ENCODE measurements around the gene CD28. TPM values are rescaled to one million over a fixed set of nuclear protein-coding genes. Genes with fewer than 3 reads are reported as not detected.
"Not testable (repeated sequence)": the region's sequence is repeated elsewhere in the genome, so short reads cannot be mapped to it uniquely, and the experiment has no call there.

The CD28 gene
- polyA plus RNA-seq, 4 donors = under 0.01 to 1.0 (median 0.27) TPM

DNA sequence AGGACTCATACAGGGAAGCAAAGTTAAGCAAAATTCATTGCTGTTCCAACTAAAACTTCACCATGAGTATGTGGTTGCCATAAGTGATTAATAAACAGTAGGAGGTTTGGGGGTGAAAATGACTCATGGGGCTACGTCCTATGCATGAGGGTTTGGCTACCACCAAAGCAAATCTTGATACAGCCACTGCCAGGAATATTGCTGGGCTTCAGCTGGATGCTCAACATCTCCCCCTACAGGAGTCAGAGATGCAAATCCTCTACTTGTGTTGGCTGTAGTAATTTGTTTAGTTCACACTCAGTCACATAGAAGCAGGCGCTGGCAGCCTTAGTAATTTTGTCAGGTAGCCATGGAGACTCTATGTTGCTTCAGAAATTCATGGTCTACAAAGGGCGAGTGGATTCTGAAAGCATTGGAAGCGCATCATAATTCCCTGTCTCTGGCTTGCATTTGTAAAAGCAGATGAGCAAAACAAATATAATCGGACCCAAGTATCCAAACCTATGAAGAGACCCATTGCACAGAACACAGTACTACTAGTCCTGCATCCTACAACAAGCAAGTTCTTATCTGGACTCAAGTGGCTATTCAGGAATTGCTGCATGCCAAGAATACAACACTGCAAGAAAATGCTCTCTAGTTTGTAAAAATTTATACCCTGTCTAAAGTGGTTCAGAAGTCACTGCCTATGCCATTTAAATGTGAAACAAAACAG lies 76.0 kb downstream of the CD28 start:
- Histone ChIP-seq H3K4me1 (ENCODE audit: control insufficient read depth in 3 of 3, insufficient read depth in 2 of 3, low read depth in 1 of 3, low read length in 2 of 3) (peaks cover 0 to 20% (median 0%) of the 10 kb centered on the region in 3 donors), H3K4me3 (ENCODE audit: low read depth in 1 of 3, low read length in 3 of 3) (no peak overlapping the region), H3K36me3 (ENCODE audit: control insufficient read depth in 3 of 3, insufficient read depth in 2 of 3, low read depth in 1 of 3, low read length in 3 of 3) (no peaks in the 10 kb centered on the region), H3K27ac (ENCODE audit: low read depth in 1 of 3, low read length in 2 of 3) (no peak overlapping the region), H3K27me3 (ENCODE audit: control insufficient read depth in 3 of 3, insufficient read depth in 3 of 3, low read length in 3 of 3) (no peaks in the 10 kb centered on the region), H3K9me3 (ENCODE audit: control insufficient read depth in 2 of 2, insufficient read depth in 1 of 2, low read depth in 1 of 2, low read length in 1 of 2) (no peaks in the 10 kb centered on the region)
- FAIRE-seq (no peak), DNase-seq (peak; percentile 67 to 74)
- 54 to 64% (median 59%) methylated on average over 5 of the region's 5 CpGs for WGBS, 3 donors

DNA sequence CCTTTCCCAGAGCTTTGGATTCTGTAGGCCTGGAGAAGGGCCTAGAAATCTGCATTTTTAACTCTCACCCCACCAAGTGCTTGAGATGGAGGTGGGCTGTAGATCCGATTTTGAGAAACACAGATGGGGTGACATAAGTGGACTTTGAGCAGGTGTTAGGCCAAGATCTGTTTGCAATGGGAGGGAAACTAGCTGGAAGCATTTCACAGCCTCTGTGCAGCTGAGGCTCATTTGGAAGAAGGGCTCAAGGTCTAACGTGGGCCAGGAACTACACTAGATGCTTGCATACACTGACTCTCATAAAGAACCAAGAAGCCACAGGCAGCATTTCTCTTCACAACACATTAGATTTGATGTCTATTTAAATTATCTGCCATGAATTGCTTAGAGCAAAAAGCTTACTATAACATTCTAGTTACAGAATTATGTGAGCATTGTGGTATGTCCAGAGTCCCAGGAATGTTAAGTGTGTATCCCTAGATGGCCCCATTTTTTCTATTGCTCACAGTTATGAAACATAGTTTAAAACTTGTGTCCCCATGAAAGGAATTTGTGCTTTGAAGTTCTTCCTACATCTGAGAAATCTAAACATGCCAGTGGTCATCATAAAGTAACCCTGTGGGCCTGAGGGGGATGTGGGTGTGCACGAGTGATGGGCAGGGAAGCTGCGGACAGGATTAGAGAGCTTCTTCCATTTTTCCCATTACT lies 77.2 kb downstream of the CD28 start:
- FAIRE-seq (no peak), DNase-seq (peak; percentile 49 to 67)
- peaks cover 0 to 27% (median 0%) of the 10 kb centered on the region in 3 donors for H3K4me1 ChIP-seq (ENCODE audit: control insufficient read depth in 3 of 3, insufficient read depth in 2 of 3, low read depth in 1 of 3, low read length in 2 of 3)
- no peak overlapping the region for H3K4me3 ChIP-seq (ENCODE audit: low read depth in 1 of 3, low read length in 3 of 3)
- WGBS, 3 donors = 54 to 59% (median 58%) methylated on average over 4 of the region's 4 CpGs
- H3K27me3 ChIP-seq (ENCODE audit: control insufficient read depth in 3 of 3, insufficient read depth in 3 of 3, low read length in 3 of 3) = no peaks in the 10 kb centered on the region
- H3K27ac ChIP-seq (ENCODE audit: low read depth in 1 of 3, low read length in 2 of 3) = peak overlapping the region in 1 of 3 donors; percentile 15
- H3K36me3 ChIP-seq (ENCODE audit: control insufficient read depth in 3 of 3, insufficient read depth in 2 of 3, low read depth in 1 of 3, low read length in 3 of 3) = no peaks in the 10 kb centered on the region
- H3K9me3 ChIP-seq (ENCODE audit: control insufficient read depth in 2 of 2, insufficient read depth in 1 of 2, low read depth in 1 of 2, low read length in 1 of 2) = no peaks in the 10 kb centered on the region

DNA sequence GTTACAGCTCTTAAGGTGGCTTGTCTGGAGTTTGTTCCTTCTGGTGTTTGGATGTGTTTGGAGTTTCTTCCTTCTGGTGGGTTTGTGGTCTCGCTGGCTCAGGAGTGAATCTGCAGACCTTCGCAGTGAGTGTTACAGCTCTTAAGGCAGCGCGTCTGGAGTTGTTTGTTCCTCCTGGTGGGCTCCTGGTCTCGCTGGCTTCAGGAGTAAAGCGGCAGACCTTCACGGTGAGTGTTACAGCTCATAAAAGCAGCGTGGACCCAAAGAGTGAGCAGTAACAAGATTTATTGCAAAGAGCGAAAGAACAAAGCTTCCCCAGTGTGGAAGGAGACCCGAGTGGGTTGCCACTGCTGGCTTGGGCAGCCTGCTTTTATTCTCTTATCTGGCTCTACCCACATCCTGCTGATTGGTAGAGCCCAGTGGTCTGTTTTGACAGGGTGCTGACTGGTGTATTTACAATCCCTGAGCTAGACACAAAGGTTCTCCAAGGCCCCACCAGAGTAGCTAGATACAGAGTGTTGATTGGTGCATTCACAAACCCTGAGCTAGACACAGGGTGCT lies 78.4 kb downstream of the CD28 start:
- peaks cover 0 to 32% (median 0%) of the 10 kb centered on the region in 3 donors for H3K4me1 ChIP-seq (ENCODE audit: control insufficient read depth in 3 of 3, insufficient read depth in 2 of 3, low read depth in 1 of 3, low read length in 2 of 3)
- not testable (repeated sequence) for H3K9me3 ChIP-seq (ENCODE audit: control insufficient read depth in 2 of 2, insufficient read depth in 1 of 2, low read depth in 1 of 2, low read length in 1 of 2); H3K27ac ChIP-seq (ENCODE audit: low read depth in 1 of 3, low read length in 2 of 3); H3K4me3 ChIP-seq (ENCODE audit: low read depth in 1 of 3, low read length in 3 of 3); H3K27me3 ChIP-seq (ENCODE audit: control insufficient read depth in 3 of 3, insufficient read depth in 3 of 3, low read length in 3 of 3); H3K36me3 ChIP-seq (ENCODE audit: control insufficient read depth in 3 of 3, insufficient read depth in 2 of 3, low read depth in 1 of 3, low read length in 3 of 3); DNase-seq; FAIRE-seq
- WGBS, 3 donors = 79 to 93% (median 86%) methylated on average over 10 of the region's 10 CpGs

DNA sequence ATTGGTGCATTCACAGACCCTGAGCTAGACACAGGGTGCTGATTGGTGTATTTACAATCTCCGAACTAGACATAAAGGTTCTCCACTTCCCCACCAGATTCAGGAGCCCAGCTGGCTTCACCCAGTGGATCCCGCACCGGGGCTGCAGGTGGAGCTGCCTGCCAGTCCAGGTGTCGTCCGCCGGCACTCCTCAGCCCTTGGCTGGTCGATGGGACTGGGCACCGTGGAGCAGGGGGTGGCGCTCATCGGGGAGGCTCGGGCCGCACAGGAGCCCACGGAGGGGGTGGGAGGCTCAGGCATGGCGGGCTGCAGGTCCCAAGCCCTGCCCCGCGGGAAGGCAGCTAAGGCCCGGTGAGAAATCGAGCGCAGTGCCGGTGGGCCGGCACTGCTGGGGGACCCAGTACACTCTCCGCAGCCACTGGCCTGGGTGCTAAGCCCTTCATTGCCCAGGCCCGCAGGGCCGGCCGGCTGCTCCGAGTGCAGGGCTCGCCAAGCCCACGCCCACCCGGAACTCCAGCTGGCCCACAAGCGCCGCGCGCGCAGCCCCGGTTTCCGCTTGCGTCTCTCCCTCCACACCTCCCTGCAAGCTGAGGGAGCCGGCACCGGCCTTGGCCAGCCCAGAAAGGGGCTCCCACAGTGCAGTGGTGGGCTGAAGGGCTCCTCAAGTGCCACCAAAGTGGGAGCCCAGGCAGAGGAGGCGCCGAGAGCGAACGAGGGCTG lies 79.1 kb downstream of the CD28 start:
- H3K27me3 ChIP-seq (ENCODE audit: control insufficient read depth in 3 of 3, insufficient read depth in 3 of 3, low read length in 3 of 3); FAIRE-seq; H3K4me3 ChIP-seq (ENCODE audit: low read depth in 1 of 3, low read length in 3 of 3); H3K27ac ChIP-seq (ENCODE audit: low read depth in 1 of 3, low read length in 2 of 3); H3K36me3 ChIP-seq (ENCODE audit: control insufficient read depth in 3 of 3, insufficient read depth in 2 of 3, low read depth in 1 of 3, low read length in 3 of 3); DNase-seq; H3K9me3 ChIP-seq (ENCODE audit: control insufficient read depth in 2 of 2, insufficient read depth in 1 of 2, low read depth in 1 of 2, low read length in 1 of 2): not testable (repeated sequence)
- H3K4me1 ChIP-seq (ENCODE audit: control insufficient read depth in 3 of 3, insufficient read depth in 2 of 3, low read depth in 1 of 3, low read length in 2 of 3) = peaks cover 0 to 32% (median 0%) of the 10 kb centered on the region in 3 donors
- 96 to 98% (median 98%) methylated on average over 30 to 43 of the region's 43 CpGs for WGBS, 3 donors

DNA sequence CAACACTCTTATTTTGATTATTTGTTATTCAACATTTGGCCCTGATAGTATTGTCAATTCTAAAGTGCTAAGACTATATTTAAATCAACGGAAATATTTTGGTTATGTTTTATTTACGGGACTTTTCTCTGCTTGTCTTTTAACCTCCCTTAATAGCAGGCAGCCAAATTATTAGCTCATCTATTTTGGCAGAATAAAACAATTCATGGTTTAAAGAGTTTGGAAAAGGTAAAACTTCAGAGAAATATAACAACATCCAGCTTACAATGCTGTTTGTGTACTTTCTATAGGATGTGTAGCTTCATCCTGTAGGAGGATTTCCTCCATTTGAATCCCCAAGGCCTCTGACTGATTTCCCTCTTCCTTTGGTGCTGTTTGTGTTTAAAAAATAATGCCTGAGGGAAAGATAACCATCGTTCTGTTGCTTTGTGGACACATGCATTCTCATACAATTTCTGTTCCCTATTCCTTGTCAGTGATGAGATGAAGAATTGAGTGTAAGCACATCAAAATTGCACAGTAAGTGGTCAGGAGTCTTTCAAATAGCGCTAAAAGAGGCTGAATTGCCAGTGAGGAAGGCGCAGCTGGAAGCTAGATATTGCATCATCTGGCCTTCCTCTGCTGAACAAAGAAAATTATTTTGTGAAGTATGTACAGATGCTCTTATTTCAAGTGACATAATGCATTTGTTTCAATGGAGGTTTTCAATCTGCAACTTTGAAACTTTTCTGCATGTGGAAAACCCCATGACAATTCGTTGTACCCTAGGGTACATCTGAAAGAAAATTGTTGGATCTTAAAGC lies 80.3 kb downstream of the CD28 start:
- peak in 1 of 2 donors; percentile 11 for DNase-seq
- no peak overlapping the region for H3K27ac ChIP-seq (ENCODE audit: low read depth in 1 of 3, low read length in 2 of 3)
- WGBS, 3 donors = 59 to 91% (median 85%) methylated on average over 6 of the region's 6 CpGs
- H3K9me3 ChIP-seq (ENCODE audit: control insufficient read depth in 2 of 2, insufficient read depth in 1 of 2, low read depth in 1 of 2, low read length in 1 of 2) = no peaks in the 10 kb centered on the region
- H3K27me3 ChIP-seq (ENCODE audit: control insufficient read depth in 3 of 3, insufficient read depth in 3 of 3, low read length in 3 of 3) = no peaks in the 10 kb centered on the region
- FAIRE-seq = no peak
- peaks cover 0 to 32% (median 0%) of the 10 kb centered on the region in 3 donors for H3K4me1 ChIP-seq (ENCODE audit: control insufficient read depth in 3 of 3, insufficient read depth in 2 of 3, low read depth in 1 of 3, low read length in 2 of 3)
- H3K36me3 ChIP-seq (ENCODE audit: control insufficient read depth in 3 of 3, insufficient read depth in 2 of 3, low read depth in 1 of 3, low read length in 3 of 3) = no peaks in the 10 kb centered on the region
- H3K4me3 ChIP-seq (ENCODE audit: low read depth in 1 of 3, low read length in 3 of 3) = no peak overlapping the region

DNA sequence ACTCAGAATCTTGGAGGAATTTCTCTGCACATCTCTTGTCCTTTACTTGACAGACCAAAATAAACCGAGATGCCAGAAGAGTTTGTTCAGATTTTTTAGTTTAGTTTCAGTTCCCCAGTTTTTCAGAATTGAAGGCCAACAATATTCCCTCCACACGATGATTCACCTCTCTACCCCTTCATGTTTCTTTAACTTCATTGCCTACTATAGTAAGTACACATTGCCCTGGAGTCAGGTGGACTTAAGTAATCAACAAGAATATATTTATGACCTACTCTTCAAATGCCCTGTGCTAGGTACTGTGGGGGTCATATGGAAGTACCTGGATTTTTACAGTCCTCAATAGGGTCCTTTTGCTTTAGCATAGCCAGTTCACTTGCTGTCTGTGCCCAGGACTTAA lies 81.5 kb downstream of the CD28 start:
- Histone ChIP-seq H3K36me3 (ENCODE audit: control insufficient read depth in 3 of 3, insufficient read depth in 2 of 3, low read depth in 1 of 3, low read length in 3 of 3) (no peaks in the 10 kb centered on the region), H3K9me3 (ENCODE audit: control insufficient read depth in 2 of 2, insufficient read depth in 1 of 2, low read depth in 1 of 2, low read length in 1 of 2) (no peaks in the 10 kb centered on the region), H3K27me3 (ENCODE audit: control insufficient read depth in 3 of 3, insufficient read depth in 3 of 3, low read length in 3 of 3) (no peaks in the 10 kb centered on the region), H3K27ac (ENCODE audit: low read depth in 1 of 3, low read length in 2 of 3) (peak overlapping the region in 1 of 3 donors; percentile 41), H3K4me1 (ENCODE audit: control insufficient read depth in 3 of 3, insufficient read depth in 2 of 3, low read depth in 1 of 3, low read length in 2 of 3) (peaks cover 0 to 23% (median 0%) of the 10 kb centered on the region in 3 donors), H3K4me3 (ENCODE audit: low read depth in 1 of 3, low read length in 3 of 3) (no peak overlapping the region)
- DNase-seq (peak in 1 of 2 donors; percentile 49), FAIRE-seq (no peak)
- WGBS, 3 donors = 67 to 72% (median 72%) methylated on average over 2 of the region's 2 CpGs
